ENCODE measurements around the gene RAB27B.

GRCh38 chr18:54787616-54788015 lies 40.7 kb upstream of the RAB27B start:
- TF ChIP-seq, protein P1, sequence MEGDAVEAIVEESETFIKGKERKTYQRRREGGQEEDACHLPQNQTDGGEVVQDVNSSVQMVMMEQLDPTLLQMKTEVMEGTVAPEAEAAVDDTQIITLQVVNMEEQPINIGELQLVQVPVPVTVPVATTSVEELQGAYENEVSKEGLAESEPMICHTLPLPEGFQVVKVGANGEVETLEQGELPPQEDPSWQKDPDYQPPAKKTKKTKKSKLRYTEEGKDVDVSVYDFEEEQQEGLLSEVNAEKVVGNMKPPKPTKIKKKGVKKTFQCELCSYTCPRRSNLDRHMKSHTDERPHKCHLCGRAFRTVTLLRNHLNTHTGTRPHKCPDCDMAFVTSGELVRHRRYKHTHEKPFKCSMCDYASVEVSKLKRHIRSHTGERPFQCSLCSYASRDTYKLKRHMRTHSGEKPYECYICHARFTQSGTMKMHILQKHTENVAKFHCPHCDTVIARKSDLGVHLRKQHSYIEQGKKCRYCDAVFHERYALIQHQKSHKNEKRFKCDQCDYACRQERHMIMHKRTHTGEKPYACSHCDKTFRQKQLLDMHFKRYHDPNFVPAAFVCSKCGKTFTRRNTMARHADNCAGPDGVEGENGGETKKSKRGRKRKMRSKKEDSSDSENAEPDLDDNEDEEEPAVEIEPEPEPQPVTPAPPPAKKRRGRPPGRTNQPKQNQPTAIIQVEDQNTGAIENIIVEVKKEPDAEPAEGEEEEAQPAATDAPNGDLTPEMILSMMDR (IDR thresholded peaks at IDR 0.05 in 8 of 11, conservative IDR thresholded peaks at IDR 0.05 in 3 of 11) = no peak
- no peak for TF ChIP-seq POLR2AphosphoS5 (IDR thresholded peaks at IDR 0.05)
